GM18502 (cell line): ENCODE measurements around the gene AK8.

ENCODE experiments used
- ATAC-seq: cut with Tn5 transposase; IDR thresholded peaks from one replicate; pipeline ENCODE4 v1.9.1; 2021; ENCODE audit warnings: mild to moderate bottlenecking; ENCODE audit not compliant: unreplicated experiment, poor library complexity

The AK8 gene

GRCh38 chr9:132888151-132888550, 10.1 kb upstream of the AK8 start:
- no peak for ATAC-seq

- ATAC-seq = no peak
Measured at GRCh38 chr9:132887181-132888120, 9.4 kb upstream of the AK8 start.

GRCh38 chr9:132886334-132886725, 8.2 kb upstream of the AK8 start:
- ATAC-seq = no peak

- no peak for ATAC-seq
Measured at GRCh38 chr9:132885720-132886333, 7.7 kb upstream of the AK8 start.

GRCh38 chr9:132883349-132884294, 5.5 kb upstream of the AK8 start:
- ATAC-seq = no peak

GRCh38 chr9:132882616-132883015, 4.5 kb upstream of the AK8 start:
- no peak for ATAC-seq

GRCh38 chr9:132881826-132882225, 3.7 kb upstream of the AK8 start:
- no peak for ATAC-seq

- ATAC-seq = no peak
Measured at GRCh38 chr9:132880324-132880661, 2.2 kb upstream of the AK8 start.

- ATAC-seq = no peak
Measured at GRCh38 chr9:132879457-132880323, 1.6 kb upstream of the AK8 start.

GRCh38 chr9:132878695-132879456, 792 bp upstream of the AK8 start, which contains the start of gene SPACA9:
SPACA9 (plus strand) TSS chr9:132878898; CDS start chr9:132883948, 5,050 bp downstream.
- no peak for ATAC-seq

- no peak for ATAC-seq
Measured at GRCh38 chr9:132877458-132877823, 643 bp downstream of the AK8 start.

- ATAC-seq = no peak
Measured at GRCh38 chr9:132876849-132877248, 1.2 kb downstream of the AK8 start.

- no peak for ATAC-seq
Measured at GRCh38 chr9:132875159-132875558, 2.9 kb downstream of the AK8 start.

GRCh38 chr9:132873403-132873802, 4.7 kb downstream of the AK8 start:
- ATAC-seq = no peak

GRCh38 chr9:132869266-132869665, 8.8 kb downstream of the AK8 start:
- no peak for ATAC-seq

- no peak for ATAC-seq
Measured at GRCh38 chr9:132866898-132867297, 11.2 kb downstream of the AK8 start.

GRCh38 chr9:132864691-132865090, 13.4 kb downstream of the AK8 start:
- no peak for ATAC-seq

GRCh38 chr9:132864277-132864676, 13.8 kb downstream of the AK8 start:
- ATAC-seq = no peak

GRCh38 chr9:132863096-132863495, 15.0 kb downstream of the AK8 start:
- ATAC-seq = no peak
